ENCODE results near the gene GRK4.
A peak's percentile ranks its signal among the peaks of the same experiment; 100 is the strongest.

DNA sequence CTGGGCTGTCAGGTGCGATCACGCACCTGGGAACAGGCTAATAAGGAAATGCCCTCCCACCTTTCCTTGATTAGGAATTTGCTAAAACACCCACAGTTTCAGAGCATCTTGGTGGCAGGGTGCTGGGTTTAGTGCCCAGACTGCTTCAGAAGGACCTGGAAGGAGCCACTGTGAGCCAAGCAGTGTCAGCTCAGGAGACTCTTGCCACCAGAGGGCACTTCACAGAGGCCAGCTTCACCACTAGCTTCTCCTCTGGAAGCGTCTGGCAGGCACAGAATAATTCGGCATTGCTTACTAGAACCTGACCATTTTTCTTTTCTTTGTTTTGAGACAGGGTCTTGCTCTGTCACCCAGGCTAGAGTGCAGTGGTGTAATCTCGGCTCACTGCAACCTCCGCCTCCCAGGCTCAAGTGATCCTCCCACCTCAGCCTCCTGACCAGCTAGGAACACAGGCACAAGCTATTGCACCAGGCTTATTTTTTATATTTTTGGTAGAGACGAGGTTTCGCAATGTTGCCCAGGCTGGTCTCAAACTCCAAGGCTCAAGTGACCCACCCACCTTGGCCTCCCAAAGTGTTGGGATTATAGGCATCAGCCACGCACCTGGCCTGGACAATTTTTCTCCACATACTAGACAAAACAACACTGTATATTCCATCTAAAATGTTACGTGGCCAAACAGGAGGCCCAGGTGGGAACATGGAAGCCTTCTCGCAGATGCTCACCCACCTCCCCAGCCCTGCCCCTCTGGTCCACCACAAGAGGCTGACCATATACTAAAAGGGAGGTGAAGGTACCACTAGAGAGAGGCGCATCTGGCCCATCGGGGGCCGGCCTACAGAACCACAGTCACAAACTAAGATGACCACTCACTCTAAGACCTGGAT lies 14.2 kb upstream of the GRK4 start:
- TF ChIP-seq POLR2A (IDR thresholded peaks at IDR 0.05) (no peak), POLR2AphosphoS5 (IDR thresholded peaks at IDR 0.05) (no peak), EP300 (IDR thresholded peaks at IDR 0.05) (no peak)
- TF ChIP-seq, protein P1, sequence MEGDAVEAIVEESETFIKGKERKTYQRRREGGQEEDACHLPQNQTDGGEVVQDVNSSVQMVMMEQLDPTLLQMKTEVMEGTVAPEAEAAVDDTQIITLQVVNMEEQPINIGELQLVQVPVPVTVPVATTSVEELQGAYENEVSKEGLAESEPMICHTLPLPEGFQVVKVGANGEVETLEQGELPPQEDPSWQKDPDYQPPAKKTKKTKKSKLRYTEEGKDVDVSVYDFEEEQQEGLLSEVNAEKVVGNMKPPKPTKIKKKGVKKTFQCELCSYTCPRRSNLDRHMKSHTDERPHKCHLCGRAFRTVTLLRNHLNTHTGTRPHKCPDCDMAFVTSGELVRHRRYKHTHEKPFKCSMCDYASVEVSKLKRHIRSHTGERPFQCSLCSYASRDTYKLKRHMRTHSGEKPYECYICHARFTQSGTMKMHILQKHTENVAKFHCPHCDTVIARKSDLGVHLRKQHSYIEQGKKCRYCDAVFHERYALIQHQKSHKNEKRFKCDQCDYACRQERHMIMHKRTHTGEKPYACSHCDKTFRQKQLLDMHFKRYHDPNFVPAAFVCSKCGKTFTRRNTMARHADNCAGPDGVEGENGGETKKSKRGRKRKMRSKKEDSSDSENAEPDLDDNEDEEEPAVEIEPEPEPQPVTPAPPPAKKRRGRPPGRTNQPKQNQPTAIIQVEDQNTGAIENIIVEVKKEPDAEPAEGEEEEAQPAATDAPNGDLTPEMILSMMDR (IDR thresholded peaks at IDR 0.05) = peak in 2 of 6 experiments; percentile 22 to 35

Measured in upper lobe of left lung (tissue), 4 donors.